NCI-H345 treated with DMSO at 0.1 percent for 48 hours (cell line): ENCODE data around the gene EMSY.

Experiments
- DNase-seq: peaks from one replicate; lab custom pipeline; 2025; ENCODE audit not compliant: unreplicated experiment; lab: John Stamatoyannopoulos, UW

Gene EMSY

GRCh38 chr11:76456571-76456970 lies 11.8 kb downstream of the EMSY start:
- DNase-seq = no peak

- no peak for DNase-seq
These were observed 14.5 kb downstream of the EMSY start for GRCh38 chr11:76459299-76459698.

DNA sequence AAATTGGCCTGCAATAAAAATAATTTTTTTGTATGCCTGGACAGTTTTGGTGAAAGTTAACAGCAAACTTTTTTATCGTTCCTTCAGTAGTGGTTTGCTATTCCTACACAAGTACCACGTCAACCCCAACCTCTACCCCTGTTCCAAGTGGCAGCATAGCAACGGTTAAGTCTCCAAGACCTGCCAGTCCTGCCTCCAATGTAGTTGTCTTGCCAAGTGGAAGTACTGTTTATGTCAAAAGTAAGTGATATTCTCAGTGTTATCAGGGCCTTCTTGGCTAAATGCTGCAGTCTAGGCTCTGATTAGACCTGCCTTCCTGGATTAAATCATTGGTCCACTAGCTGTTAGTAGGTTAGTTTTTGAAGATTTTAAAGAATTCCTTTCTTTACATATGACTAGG lies 15.0 kb downstream of the EMSY start:
- no peak for DNase-seq

- no peak for DNase-seq
These were observed 17.5 kb downstream of the EMSY start for GRCh38 chr11:76462317-76462716.

GRCh38 chr11:76465701-76466100 lies 20.9 kb downstream of the EMSY start:
- no peak for DNase-seq

GRCh38 chr11:76466666-76467065 lies 21.8 kb downstream of the EMSY start:
- DNase-seq = no peak

DNA sequence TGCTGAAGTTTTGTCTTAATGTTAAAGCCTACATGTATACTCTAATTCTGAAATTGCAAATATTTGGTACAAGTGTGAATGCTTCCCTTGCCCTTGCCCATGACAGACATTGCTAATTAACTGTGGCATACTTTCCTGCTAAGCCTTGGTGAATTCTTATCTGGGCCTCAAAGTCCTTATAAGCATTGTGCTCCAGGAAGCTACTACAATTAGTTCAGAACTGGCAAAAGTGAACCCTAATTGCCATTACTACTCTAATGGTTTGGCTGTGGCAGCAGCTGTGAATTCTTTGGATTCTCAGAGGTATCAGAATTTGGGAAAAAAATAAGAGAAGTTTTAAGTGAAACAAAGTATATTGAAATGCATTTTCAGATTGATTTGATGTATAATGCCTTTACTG lies 24.3 kb downstream of the EMSY start:
- DNase-seq = no peak

GRCh38 chr11:76471382-76471781 lies 26.6 kb downstream of the EMSY start:
- no peak for DNase-seq

GRCh38 chr11:76480241-76480640 lies 35.4 kb downstream of the EMSY start:
- DNase-seq = no peak

- no peak for DNase-seq
These were observed 46.8 kb downstream of the EMSY start for GRCh38 chr11:76491644-76492043.

DNA sequence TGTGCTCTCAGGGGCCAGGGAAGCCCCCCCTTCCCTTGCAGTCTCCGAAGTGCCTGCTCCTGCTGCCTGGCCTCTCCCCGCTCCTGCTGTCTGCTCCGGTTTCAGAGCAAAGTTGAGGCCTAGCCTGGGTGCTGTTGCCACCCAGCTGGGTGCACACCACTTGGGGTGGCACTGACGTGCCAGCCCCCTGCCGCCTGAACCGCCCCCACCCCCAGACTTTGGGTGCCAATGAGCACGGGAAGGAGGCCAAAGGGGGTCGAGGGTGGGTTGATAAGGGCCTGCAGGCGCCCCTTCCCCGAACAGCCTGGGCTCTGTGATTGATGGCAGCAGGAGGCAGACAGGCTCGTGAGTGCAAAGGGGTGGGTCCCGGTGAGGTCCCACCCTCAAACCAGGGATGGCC lies 48.2 kb downstream of the EMSY start:
- no peak for DNase-seq

DNA sequence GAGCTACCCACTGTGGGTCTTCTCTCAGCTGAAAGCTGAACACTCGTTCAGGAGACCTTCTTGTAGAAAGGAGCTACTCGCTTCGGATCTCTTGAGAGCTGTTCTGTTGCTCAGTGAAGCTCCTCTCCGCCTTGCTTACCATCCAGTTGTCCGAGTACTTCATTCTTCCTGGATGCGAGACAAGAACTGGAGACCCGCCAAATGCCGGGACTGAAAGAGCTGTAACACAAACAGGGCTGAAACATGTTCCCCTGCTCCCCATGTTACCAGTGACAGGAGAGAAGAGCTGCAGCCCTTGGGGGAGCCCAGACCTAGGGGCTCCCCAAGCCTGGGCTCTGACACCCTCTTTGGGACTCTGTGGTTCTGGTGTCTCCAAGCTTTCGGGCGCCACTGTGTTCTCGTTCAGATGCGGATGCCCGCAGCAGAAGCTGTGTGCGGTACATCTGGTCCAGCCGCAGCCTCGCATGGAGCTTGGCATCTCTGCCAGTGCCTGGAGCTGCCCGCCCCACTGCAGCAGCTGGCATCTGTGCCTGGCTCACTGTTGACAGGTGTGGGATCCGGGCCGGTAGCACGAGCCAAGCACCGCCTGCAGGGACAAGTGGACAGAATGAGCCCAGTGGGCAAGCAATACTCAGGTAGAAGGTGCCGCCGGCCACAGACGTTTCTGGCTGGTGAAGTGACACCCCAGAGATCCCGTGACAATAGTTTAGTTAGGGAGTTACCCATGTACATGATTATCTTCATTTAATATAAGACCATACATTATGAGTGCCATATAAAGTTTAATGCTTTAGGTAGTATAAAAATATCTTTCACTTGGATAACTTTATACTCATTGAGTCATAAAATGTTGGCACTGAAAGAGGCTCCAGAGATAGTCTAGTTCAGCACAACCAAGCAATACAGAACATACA lies 49.1 kb downstream of the EMSY start:
- DNase-seq = no peak

DNA sequence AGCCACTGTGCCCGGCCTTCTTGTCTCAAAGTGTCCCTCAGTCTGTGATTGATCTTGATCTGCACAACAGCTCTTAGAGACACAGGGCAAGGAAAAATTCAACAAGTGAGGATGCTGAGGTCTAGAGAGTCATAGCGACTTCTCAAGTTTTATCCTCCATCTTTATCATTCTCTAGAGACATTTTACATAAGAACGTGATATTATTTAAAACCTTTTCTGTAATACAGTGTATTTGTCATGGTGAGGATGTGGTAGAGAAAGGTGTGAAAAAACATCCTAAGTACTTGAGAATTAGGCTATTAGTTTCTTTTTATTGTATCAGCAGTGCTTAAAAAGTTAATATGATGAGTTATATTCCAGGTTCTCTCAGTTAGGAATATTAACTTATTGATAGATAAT lies 50.2 kb downstream of the EMSY start:
- DNase-seq = no peak

- no peak for DNase-seq
These were observed 51.4 kb downstream of the EMSY start for GRCh38 chr11:76496174-76496573.

- no peak for DNase-seq
These were observed 56.8 kb downstream of the EMSY start for GRCh38 chr11:76501526-76502202.

DNA sequence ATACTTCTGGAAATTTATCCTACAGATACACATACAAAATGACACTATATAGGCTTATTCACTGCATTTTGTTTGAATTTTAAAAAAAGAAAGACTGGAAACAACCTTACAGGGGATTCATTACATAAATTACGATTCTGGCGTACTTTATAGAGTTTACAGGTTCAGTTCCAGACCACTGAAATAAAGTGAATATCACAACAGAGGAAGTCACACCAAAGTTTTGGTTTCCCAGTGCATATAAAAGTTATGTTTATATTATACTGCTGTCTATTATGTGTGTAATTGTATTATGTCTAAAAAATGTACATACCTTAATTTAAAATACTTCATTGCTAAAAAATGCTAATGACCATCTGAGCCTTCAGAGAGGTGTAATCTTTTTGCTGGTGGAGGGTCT lies 62.0 kb downstream of the EMSY start:
- no peak for DNase-seq

DNA sequence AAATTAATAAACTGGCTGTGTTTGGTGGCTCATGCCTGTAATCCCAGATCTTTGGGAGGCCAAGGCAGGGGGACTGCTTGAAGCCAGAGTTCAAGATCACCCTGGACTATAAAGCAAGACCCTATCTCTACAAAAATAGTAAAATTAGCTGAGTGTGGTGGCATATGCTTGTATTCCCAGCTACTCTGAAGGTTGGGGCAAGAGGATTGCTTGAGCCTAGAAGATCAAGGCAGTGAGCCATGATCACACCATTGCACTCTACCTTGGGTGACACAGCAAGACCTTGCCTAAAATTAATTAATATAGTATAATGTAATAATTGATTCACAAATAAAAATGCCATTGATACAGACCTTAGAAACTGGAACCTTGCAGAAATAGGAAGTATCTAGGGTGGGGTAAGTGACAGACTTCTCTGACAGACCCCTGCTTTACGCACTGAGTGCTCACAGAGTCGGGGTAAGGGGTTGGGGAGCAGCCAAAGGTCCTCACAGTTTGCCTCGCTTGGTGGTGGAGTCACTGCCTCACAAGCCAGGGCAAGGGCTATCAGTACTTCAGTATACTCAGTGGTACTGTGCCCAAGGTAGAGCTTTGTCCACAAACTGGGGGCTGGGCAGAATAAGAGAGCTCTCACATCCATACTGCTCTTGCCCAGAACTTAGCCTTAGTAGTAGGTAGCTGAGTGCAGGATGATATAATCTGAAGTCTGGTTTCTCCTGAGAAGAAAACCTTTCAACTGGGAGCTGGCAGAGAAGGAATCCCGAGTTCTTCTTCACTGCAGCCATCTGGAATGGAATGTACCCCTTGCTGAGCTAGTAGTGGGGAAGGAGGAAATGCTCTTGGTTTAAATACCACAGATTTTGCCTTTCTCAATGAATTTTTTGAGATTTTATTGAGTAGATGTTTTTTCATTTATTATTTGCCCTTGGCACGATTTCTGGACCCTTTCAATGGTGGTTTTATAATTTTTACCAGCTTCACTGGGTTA lies 65.5 kb downstream of the EMSY start:
- DNase-seq = no peak

DNA sequence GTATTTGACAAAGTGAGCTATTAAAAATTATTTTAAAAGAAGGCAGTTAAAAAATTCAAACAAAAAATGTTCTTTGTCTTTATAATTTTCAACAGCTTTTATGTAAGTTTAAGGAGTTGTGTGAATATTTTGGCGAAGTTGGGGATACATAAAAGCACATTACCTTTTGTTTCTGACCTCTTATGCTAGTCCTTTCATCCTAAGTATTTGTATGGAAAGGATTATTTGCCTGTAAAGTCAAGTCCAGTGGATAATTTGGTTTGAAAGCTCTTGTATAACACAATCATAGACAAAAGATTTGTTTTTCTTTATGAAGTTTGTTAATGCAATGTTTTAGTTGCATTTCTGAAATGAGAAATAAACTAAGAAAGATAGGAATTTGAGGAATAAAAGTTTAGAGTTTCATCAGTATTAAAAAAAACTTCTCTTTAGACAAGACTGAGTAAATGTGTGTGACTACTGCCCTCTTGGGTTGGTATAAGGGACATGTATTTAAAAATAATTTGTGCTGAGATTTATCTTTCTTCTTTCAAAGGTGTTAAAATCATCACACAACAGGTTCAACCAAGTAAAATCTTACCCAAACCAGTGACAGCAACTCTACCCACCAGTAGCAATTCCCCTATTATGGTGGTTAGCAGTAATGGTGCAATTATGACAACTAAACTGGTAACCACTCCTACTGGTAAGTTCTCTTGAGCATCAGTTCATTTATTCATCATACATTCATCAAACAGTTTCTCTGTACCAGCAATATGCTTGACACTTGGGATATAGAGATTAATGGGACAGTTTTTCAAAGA lies 68.2 kb downstream of the EMSY start:
- no peak for DNase-seq

GRCh38 chr11:76513654-76514034 lies 68.8 kb downstream of the EMSY start:
- no peak for DNase-seq

DNA sequence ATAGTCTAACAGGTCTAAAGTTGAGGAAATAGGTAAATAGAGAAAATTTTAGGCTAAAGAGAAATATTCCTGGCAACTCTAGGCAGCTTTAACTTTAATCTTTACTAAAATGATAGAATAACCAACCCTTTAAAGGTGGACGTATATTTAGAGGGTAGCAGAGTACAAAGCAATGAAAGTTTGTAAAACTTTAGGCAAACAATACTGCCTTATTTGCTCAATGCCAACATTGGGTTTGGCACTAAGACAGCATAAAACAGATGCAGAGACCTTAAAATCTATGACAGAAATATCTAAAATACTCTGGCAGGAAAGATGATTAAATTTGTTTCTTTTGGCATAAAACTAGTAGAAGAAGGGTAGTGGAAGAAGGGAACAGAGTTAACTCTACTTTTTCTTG lies 70.7 kb downstream of the EMSY start:
- no peak for DNase-seq

- DNase-seq = peak; percentile 82
These were observed 78.3 kb downstream of the EMSY start for GRCh38 chr11:76523147-76523546.
